ENCODE measurements around the gene SLC35F6. TPM values are rescaled to one million over a fixed set of nuclear protein-coding genes. Genes with fewer than 3 reads are reported as not detected.
"Not testable (repeated sequence)": the region's sequence is repeated elsewhere in the genome, so short reads cannot be mapped to it uniquely, and the experiment has no call there.

The SLC35F6 gene
- total RNA-seq, 1 donor from 2014 or later: 36.2 TPM

DNA sequence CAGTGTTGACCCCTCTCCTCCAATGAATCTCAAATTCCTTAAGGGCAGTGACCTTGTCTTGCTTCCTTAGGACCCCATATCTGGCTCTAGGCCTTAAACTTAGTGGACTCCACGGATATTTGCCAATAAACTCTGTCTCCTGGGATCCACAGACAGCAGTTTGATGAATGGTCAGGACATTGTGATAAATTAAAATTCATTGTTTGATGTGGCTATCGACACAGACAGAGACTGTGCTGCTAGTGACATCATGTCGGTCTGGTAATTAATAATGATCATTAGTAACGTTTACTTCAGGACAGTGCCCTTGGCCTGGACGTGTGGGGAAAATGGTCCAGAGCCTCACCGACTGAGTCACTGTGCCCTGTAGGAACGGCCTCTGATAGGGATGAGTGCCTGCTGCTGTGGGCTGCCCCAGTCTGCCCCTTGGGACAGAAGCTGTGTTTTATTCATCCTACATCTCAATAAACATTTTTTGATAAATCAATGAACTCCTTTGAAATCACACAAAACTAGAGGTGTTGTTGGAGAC is 5.2 kb upstream of the SLC35F6 start:
- peak; percentile 9 for DNase-seq

- DNase-seq: no peak
Observed at GRCh38 chr2:26759845-26760244, 4.2 kb upstream of the SLC35F6 start.

DNA sequence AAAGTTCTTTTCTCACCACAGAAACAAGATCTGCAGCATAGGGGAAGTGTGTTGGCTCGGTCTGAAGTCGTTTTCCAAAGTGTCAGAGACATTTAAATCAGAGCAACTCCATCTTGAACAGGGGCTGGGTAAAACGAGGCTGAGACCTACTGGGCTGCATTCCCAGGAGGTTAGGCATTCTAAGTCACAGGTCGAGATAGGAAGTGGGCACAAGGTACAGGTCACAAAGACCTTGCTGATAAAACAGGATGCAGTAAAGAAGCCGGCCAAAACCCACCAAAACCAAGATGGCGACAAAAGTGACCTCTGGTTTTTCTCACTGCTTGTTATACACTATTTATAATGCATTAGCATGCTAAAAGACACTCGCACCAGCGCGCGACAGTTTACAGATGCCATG is 3.1 kb upstream of the SLC35F6 start:
- DNase-seq: not testable (repeated sequence)

DNA sequence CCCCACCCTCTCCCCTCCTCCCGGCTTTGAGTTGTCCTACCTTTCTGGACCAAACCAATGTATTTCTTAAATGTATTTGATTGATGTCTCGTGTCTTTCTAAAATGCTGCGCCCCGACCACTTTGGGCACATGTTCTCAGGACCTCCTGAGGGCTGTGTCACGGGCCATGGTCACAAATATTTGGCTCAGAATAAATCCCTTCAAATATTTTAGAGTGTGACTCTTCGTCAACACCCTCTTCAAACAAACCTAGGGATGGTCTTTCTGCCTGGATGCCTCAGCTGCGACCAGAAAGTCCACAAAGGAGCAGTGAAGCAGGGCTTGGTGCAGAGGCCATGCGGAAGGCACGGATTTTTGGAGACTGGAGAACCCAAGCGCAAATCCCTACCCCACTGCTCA is 1.1 kb upstream of the SLC35F6 start:
- DNase-seq: no peak

DNA sequence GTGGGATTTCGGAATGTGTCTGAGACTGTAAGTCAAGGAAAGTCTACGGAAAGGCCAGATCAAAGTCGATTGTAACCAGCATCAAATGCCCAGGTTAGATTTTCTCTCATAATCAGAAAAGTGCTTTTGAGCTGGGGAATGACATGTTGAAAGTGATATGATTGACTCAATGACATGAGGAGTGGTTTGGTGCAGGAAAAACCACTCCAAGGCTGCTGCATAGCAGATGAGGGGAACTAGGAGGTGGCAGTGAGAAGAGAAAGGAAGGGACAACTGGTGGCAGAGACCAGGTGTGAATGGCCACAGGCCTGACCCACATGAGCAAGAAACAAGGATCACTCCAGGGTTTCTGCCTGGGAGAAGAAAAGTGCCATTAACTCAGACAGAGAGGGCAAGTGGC is 822 bp downstream of the SLC35F6 start:
- no peak for DNase-seq

DNA sequence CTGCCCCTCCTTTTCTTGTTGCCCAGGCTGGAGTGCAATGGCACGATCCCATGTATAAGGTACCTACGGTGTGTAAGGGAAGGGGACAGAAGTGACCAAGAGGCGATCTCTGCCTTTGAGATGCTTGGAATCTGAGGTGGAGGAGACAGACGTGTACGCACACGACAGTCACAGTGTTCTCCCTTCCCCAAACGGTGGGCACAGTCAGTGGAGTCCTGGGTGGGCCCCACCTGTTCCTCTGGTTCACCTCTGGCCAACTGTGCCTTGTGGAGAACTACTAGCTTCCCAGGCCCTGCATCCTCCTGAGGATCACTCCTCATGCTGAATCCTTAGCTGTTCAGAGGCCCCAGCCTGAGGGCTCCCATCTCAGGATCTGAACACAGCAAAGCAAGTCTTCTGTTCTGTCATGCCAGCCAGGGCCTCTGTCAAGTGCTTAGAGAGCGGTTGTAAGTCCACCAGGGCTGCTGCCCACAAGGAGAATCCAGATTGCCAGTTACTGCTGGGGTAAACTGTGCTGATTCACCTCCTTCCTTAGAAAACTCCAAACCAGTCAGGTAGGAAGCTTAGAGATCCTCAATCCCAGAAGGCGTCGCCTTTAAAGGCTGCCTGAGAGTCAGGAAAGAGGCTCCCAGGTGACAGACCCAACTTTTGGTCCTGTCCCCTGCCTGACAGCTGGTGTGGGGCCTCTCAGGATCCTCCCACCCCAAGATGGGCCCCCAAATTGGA is 1.6 kb downstream of the SLC35F6 start:
- no peak for DNase-seq

- DNase-seq: no peak
Observed at GRCh38 chr2:26767129-26767528, 3.0 kb downstream of the SLC35F6 start.

DNA sequence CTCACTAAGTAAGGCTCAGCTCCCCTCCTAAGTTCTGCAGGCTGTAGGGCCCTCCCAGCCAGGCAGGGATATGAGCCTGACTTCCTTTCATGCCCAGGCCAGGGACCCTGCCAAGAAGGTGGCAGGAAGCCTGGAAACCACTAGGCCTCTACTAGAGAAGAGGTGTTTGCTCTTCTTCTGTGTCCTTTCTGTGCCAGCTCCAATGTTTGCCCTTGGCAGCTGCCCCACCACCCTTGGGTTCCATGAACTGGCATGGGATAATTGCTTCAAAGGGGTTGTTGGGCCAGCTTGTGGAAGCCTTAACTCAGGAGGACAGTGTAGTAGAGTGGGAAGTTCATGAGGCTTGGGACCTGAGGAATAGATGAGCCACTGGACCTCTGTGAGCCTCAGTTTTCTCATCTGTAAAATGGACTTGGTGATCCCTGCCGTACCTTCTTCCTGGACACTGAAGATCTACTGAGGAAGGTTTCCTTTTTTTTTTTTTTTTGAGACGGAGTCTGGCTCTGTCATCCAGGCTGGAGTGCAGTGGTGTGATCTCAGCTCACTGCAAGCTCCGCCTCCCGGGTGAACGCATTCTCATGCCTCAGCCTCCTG is 3.9 kb downstream of the SLC35F6 start:
- DNase-seq: no peak

DNA sequence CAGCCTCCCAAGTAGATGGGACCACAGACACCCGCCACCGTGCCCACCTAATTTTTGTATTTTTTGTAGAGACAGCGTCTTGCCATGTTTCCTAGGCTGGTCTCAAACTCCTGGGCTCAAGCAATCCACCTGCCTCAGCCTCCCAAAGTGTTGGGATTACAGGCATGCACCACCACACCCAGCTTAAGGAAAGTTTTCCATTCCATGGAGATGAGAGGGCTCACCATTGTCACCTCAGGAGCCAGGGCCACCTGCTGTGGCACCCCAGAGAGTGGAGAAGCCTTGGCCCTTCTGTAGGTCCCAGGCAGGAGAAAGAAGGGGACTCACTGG is 4.6 kb downstream of the SLC35F6 start:
- no peak for DNase-seq

GRCh38 chr2:26769089-26769761 is 5.1 kb downstream of the SLC35F6 start:
- DNase-seq: peak; percentile 77

- peak; percentile 78 for DNase-seq
Observed at GRCh38 chr2:26770986-26771586, 7.0 kb downstream of the SLC35F6 start.

GRCh38 chr2:26772064-26773001 is 8.2 kb downstream of the SLC35F6 start:
- peak; percentile 45 for DNase-seq

DNA sequence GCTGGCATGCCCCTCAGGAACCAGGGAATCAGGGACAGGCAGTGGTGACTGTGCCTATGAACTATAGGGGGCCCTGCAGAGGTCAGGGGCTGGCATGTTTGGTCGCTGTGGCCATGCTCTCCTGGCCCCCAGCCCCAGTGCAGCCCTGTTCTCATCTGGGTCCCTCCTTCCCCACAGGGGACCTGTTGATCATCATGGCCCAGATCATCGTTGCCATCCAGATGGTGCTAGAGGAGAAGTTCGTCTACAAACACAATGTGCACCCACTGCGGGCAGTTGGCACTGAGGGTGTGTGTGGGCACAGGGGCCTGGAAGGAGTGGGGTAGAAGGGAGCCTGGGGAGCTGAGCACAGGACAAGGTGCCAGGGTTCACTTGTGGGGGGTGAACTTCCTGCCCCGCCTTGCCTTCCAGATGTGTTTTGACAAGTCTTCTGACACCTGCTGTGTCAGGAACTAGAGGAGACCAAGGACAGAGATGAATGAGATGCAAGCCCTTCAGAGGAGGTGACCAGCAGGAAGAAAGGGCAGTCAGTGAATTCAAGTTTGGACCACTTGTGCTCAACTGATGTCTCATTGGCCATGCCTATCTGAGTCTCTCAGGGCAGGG is 12.2 kb downstream of the SLC35F6 start:
- no peak for DNase-seq

DNA sequence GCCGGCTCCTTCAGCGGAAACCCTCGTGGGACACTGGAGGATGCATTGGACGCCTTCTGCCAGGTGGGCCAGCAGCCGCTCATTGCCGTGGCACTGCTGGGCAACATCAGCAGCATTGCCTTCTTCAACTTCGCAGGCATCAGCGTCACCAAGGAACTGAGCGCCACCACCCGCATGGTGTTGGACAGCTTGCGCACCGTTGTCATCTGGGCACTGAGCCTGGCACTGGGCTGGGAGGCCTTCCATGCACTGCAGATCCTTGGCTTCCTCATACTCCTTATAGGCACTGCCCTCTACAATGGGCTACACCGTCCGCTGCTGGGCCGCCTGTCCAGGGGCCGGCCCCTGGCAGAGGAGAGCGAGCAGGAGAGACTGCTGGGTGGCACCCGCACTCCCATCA is 14.0 kb downstream of the SLC35F6 start:
- no peak for DNase-seq

DNA sequence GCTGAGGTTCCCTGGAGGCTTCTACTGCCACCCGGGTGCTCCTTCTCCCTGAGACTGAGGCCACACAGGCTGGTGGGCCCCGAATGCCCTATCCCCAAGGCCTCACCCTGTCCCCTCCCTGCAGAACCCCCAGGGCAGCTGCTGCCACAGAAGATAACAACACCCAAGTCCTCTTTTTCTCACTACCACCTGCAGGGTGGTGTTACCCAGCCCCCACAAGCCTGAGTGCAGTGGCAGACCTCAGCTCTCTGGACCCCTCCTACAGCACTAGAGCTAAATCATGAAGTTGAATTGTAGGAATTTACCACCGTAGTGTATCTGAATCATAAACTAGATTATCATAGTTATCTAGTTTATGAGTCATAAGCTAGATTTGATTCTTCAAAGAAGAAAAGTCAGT is 14.4 kb downstream of the SLC35F6 start:
- no peak for DNase-seq

GRCh38 chr2:26780203-26780760 is 16.2 kb downstream of the SLC35F6 start:
- DNase-seq: no peak

DNA sequence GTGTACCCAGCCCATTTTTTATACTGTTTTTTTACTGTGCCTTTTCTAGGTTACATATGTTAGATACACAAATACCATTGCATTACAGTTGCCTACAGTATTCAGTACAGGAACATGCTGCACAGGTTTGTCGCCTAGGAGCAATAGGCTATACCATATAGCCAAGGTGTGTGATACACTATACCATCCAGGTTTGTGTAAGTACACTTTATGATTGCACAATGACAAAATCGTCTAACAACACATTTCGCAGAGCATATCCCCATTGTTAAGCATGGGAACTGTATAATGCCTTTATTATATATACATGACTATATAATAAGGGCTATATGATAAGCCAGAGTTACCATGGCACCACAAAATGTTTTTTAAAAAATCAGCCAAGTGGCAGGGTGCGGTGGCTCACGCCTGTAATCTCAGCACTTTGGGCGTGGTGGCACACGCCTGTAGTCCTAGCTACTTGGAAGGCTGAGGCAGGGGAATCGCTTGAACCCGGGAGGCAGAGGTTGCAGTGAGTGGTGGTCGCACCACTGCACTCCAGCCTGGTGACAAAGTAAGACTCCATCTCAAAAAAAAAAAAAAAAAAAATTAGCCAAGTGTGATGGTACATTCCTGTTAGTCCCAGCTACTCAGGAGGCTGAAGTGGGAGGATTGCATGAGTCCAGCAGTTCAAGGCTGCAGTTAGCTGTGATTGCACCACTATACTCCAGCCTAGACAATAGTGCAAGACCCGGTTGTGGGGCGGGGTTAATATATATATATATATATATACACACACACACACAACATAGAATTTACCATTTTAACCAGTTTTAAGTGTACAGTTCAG is 19.0 kb downstream of the SLC35F6 start:
- DNase-seq: no peak

GRCh38 chr2:26784570-26785234 is 20.6 kb downstream of the SLC35F6 start:
- no peak for DNase-seq

GRCh38 chr2:26785431-26786206 is 21.5 kb downstream of the SLC35F6 start, which contains the start of gene CENPA:
Gene CENPA (plus strand): TSS chr2:26786056. CDS start chr2:26786197, 141 bp downstream.
- peak; percentile 100 for DNase-seq
